Keratinocyte (primary cell): ENCODE data around the gene RAF1. TPM values are rescaled to one million over a fixed set of nuclear protein-coding genes. Genes with fewer than 3 reads are reported as not detected.

ENCODE experiments used
- DNase-seq: peaks from one replicate; pipeline ENCODE4 v3.0.0-alpha.2; 2011; ENCODE audit warnings: low read depth, missing footprints, low spot score
- FAIRE-seq: peaks from 2 replicates; lab custom pipeline; 2011; peaks lifted over from hg19 to GRCh38; lab: Jason Lieb, UNC
- H2AFZ ChIP-seq: 2 replicates; pipeline ENCODE4 v1.6.0; 2012; ENCODE audit warnings: low read length, control low read depth, inconsistent platforms; ENCODE audit not compliant: control insufficient read depth
- H3K27ac ChIP-seq: 2 replicates; pipeline ENCODE4 v1.5.1; 2011; ENCODE audit warnings: low read length; ENCODE audit not compliant: control insufficient read depth, insufficient read depth
- H3K27me3 ChIP-seq: 3 replicates; pipeline ENCODE4 v1.6.0; 2011; ENCODE audit warnings: low read length; ENCODE audit not compliant: control insufficient read depth, insufficient read depth; ENCODE audit errors: extremely low read depth
- H3K36me3 ChIP-seq, 2 experiments: 2 replicates in 1 of 2; 3 replicates in 1 of 2; pipeline ENCODE4 v1.5.1; 2011; ENCODE audit warnings: low read length in 2 of 2, mild to moderate bottlenecking in 1 of 2; ENCODE audit not compliant: control insufficient read depth in 2 of 2, insufficient read depth in 2 of 2; ENCODE audit errors: extremely low read depth in 1 of 2
- H3K4me1 ChIP-seq: 3 replicates; pipeline ENCODE4 v1.5.1; 2011; ENCODE audit warnings: low read length; ENCODE audit not compliant: control insufficient read depth, insufficient read depth; ENCODE audit errors: extremely low read depth
- H3K4me2 ChIP-seq: 3 replicates; pipeline ENCODE4 v1.6.0; 2011; ENCODE audit warnings: low read depth, low read length; ENCODE audit not compliant: control insufficient read depth, insufficient read depth; ENCODE audit errors: extremely low read depth
- H3K4me3 ChIP-seq, 3 experiments: fragments of 200-600 bp in 1 of 3; sonication (generic) in 1 of 3; 2 replicates in 2 of 3; 3 replicates in 1 of 3; pipeline ENCODE4 v1.5.1; 2011 to 2016; ENCODE audit warnings: low read length in 3 of 3, mild to moderate bottlenecking in 3 of 3, control low read depth in 2 of 3, inconsistent platforms in 1 of 3, low read depth in 1 of 3, mixed read lengths in 1 of 3, mixed run types in 1 of 3, moderate library complexity in 1 of 3; ENCODE audit not compliant: control insufficient read depth in 2 of 3, insufficient read depth in 2 of 3; ENCODE audit errors: extremely low read depth in 1 of 3
- H3K79me2 ChIP-seq: 2 replicates; pipeline ENCODE4 v1.6.0; 2012; ENCODE audit warnings: low read length; ENCODE audit not compliant: control insufficient read depth, insufficient read depth
- H3K9ac ChIP-seq: 3 replicates; pipeline ENCODE4 v1.6.0; 2011; ENCODE audit warnings: low read length; ENCODE audit not compliant: control insufficient read depth, insufficient read depth; ENCODE audit errors: extremely low read depth
- H3K9me1 ChIP-seq: 3 replicates; pipeline ENCODE4 v1.6.0; 2011; ENCODE audit warnings: low read length; ENCODE audit not compliant: control insufficient read depth, insufficient read depth; ENCODE audit errors: extremely low read depth
- H3K9me3 ChIP-seq: 2 replicates; pipeline ENCODE4 v1.5.1; 2012; ENCODE audit warnings: low read depth, low read length; ENCODE audit not compliant: control insufficient read depth
- H4K20me1 ChIP-seq: 3 replicates; pipeline ENCODE4 v1.6.0; 2011; ENCODE audit warnings: low read length; ENCODE audit not compliant: control insufficient read depth, insufficient read depth; ENCODE audit errors: extremely low read depth
- EZH2 ChIP-seq: IDR thresholded peaks from one replicate; pipeline ENCODE4 v1.6.1; 2012; ENCODE audit warnings: inconsistent platforms, mild to moderate bottlenecking, low read length, moderate library complexity
- dilution Hi-C: fragments of 300-500 bp; cut with MboI; formaldehyde crosslinking; loops from one replicate; pipeline ENCODE4 v1.7.0; 2020; ENCODE audit warnings: low sequenced_read_pairs; ENCODE audit not compliant: extremely low pct_ligation_motif_present
- polyA plus RNA-seq, 5 experiments: library from polyadenylated mRNA; depleted of rRNA in 3 of 5; stranded (reverse) in 3 of 5; stranded (forward) in 1 of 5; unstranded in 1 of 5; fragments of >200 nt; gene quantifications; 1 replicate in 1 of 5; 2 replicates in 3 of 5; 3 replicates in 1 of 5; pipeline versions ENCODE4 v1.2.1 to v1.2.3, GENCODE V29; 2011 to 2012; ENCODE audit warnings: missing spikeins in 2 of 5, low read depth in 1 of 5, low replicate concordance in 1 of 5
- TF ChIP-seq, protein P1 (sequence below), 3 experiments: IDR thresholded peaks in 1 of 3; conservative IDR thresholded peaks in 1 of 3; optimal IDR thresholded peaks in 1 of 3; 2 replicates in 2 of 3; 3 replicates in 1 of 3; pipeline versions ENCODE3 to v1.5.1; 2011; ENCODE audit warnings: low read length in 3 of 3, mild to moderate bottlenecking in 3 of 3, moderate library complexity in 2 of 3, control low read depth in 1 of 3, inconsistent platforms in 1 of 3; ENCODE audit not compliant: insufficient read depth in 2 of 3; ENCODE audit errors: extremely low read depth in 1 of 3

RAF1 gene
- polyA plus RNA-seq, 1 donor (not counting 4 experiments of a cell fraction or from before 2014, with no cell fraction given): 80.1 TPM

DNA sequence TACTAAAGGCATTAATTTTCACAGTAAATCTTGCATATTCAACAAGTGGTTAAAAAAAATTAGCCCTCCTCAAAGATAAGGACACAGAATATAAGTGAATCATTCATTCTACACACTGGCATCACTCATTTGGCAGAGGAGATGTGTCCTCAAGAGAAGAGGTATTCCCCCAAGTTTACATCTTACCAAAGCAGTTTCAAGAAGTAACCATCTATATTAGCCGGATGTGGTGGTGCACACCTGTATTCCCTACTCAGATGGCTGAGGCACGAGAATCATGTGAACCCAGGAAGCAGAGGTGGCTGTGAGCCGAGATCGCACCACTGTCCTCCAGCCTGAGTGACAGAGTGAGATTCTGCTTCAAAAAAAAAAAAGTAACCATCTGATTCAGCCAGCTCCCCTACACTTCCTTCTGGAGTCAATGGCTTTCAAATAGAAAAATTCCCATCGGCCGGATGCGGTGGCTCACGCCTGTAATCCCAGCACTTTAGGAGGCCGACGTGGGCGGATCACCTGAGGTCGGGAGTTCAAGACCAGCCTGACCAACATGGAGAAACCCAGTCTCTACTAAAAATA lies 15.4 kb downstream of the RAF1 start:
- dilution Hi-C loops: no loop called here
- H3K79me2 ChIP-seq: peaks cover 92% of the 10 kb centered on the region
- H2AFZ ChIP-seq: no peak overlapping the region
- H3K27ac ChIP-seq: no peak overlapping the region
- no peaks in the 10 kb centered on the region for H3K4me1 ChIP-seq
- H3K4me3 ChIP-seq: no peak overlapping the region
- TF ChIP-seq, protein P1, sequence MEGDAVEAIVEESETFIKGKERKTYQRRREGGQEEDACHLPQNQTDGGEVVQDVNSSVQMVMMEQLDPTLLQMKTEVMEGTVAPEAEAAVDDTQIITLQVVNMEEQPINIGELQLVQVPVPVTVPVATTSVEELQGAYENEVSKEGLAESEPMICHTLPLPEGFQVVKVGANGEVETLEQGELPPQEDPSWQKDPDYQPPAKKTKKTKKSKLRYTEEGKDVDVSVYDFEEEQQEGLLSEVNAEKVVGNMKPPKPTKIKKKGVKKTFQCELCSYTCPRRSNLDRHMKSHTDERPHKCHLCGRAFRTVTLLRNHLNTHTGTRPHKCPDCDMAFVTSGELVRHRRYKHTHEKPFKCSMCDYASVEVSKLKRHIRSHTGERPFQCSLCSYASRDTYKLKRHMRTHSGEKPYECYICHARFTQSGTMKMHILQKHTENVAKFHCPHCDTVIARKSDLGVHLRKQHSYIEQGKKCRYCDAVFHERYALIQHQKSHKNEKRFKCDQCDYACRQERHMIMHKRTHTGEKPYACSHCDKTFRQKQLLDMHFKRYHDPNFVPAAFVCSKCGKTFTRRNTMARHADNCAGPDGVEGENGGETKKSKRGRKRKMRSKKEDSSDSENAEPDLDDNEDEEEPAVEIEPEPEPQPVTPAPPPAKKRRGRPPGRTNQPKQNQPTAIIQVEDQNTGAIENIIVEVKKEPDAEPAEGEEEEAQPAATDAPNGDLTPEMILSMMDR (optimal IDR thresholded peaks at IDR 0.05 in 1 of 3, IDR thresholded peaks at IDR 0.05 in 1 of 3, conservative IDR thresholded peaks at IDR 0.05 in 1 of 3; ENCODE audit: extremely low read depth in 1 of 3, insufficient read depth in 2 of 3, low read length in 3 of 3): no peak
- TF ChIP-seq EZH2: no peak
- H3K36me3 ChIP-seq: peaks cover 0 to 1% of the 10 kb centered on the region in 2 experiments
- peaks cover 3% of the 10 kb centered on the region for H4K20me1 ChIP-seq
- no peaks in the 10 kb centered on the region for H3K9me3 ChIP-seq
- no peaks in the 10 kb centered on the region for H3K9me1 ChIP-seq
- no peaks in the 10 kb centered on the region for H3K27me3 ChIP-seq
- FAIRE-seq (no peak), DNase-seq (no peak)
- no peak overlapping the region for H3K9ac ChIP-seq
- no peak overlapping the region for H3K4me2 ChIP-seq

DNA sequence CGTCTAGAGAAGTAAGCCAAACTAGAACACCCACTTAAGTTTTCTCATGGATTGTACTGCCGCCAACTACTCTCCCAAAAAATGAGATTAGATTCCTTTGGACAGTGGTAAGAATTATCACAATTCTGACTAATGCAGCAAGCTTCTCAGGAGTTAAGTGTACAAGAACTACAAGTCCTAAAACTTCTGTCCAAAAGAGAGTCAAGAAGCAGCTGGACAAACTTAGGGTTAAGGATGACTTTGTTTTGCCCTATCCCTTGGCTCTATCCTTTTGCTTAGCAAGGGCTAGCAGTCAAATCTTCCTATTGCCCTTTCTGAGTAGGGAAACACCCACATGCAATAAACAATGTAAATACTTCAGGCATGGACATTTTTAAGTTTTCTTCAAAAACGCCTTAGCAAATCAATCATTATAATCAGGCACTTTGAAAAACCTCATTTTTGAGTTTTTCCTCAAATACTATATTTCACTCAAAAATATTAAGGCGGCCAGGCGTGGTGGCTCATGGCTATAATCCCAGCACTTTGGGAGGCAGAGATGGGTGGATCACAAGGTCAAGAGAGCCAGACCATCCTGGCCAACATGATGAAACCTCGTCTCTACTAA lies 19.5 kb downstream of the RAF1 start:
- Histone ChIP-seq H3K27ac (no peak overlapping the region), H2AFZ (no peak overlapping the region), H3K4me2 (no peak overlapping the region), H3K9me1 (no peaks in the 10 kb centered on the region), H4K20me1 (peaks cover 6% of the 10 kb centered on the region), H3K36me3 (no peaks in the 10 kb centered on the region), H3K9ac (no peak overlapping the region), H3K9me3 (no peaks in the 10 kb centered on the region), H3K4me3 (no peak overlapping the region), H3K4me1 (no peaks in the 10 kb centered on the region), H3K27me3 (no peaks in the 10 kb centered on the region), H3K79me2 (peaks cover 82% of the 10 kb centered on the region)
- no peak for FAIRE-seq
- dilution Hi-C loops: no loop called here
- no peak for DNase-seq
- TF ChIP-seq EZH2: no peak
- TF ChIP-seq, protein P1 (optimal IDR thresholded peaks at IDR 0.05 in 1 of 3, IDR thresholded peaks at IDR 0.05 in 1 of 3, conservative IDR thresholded peaks at IDR 0.05 in 1 of 3; ENCODE audit: extremely low read depth in 1 of 3, insufficient read depth in 2 of 3, low read length in 3 of 3): no peak
